Measurements from ENCODE around the gene ZC3HAV1. TPM values are rescaled to one million over a fixed set of nuclear protein-coding genes. Genes with fewer than 3 reads are reported as not detected.

ZC3HAV1 gene
- total RNA-seq, 2 experiments from 2014 or later, result 47.4 to 52.4 TPM

DNA sequence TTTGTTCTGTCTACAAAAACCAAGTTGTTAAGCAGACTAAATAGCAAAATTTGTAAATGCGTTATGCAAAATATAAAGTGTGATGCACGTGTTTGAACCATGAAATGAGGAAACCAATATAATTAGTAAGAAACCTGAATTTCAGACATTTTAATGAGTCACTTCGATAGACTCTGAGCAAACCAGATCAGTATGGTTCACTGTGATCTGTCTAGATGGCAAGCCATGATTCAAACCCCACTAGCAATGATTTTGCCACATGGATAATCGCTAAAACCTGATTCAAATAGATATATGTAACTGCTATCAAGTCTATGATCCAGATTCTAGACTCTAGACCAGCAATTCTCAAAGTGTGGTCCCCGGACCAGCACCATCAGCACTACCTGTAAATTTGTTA, 24.8 kb downstream of the ZC3HAV1 start:
- Histone ChIP-seq H3K79me2 (ENCODE audit: insufficient read depth, low read depth, low read length) (no peaks in the 10 kb centered on the region; the same call in 1 of the 2 replicates), H3K4me3 (ENCODE audit: low read depth, low read length, poor library complexity, severe bottlenecking) (no peak overlapping the region), H4K20me1 (ENCODE audit: insufficient read depth, low read length) (no peaks in the 10 kb centered on the region), H3K4me2 (ENCODE audit: low read length) (no peak overlapping the region), H2AFZ (ENCODE audit: low read length) (no peak overlapping the region), H3K9me2 (ENCODE audit: insufficient read depth, low read length) (no peaks in the 10 kb centered on the region), H3K9me3 (ENCODE audit: low read length) (peaks cover 20% of the 10 kb centered on the region; the same call in 1 of the 2 replicates), H3K27ac (ENCODE audit: low read depth, low read length, poor library complexity, severe bottlenecking) (no peak overlapping the region), H3K36me3 (ENCODE audit: insufficient read depth, low read length) (peaks cover 99% of the 10 kb centered on the region), H3K4me1 (ENCODE audit: insufficient read depth, low read length, poor library complexity, severe bottlenecking) (no peaks in the 10 kb centered on the region)
- ChIA-PET CTCF (ENCODE audit: unreplicated experiment) (interaction anchor here (1.5 kb wide), 1 partner anchor 9 kb away, joined by 8 read pairs; no protein-coding TSS in a partner anchor), POLR2A (interaction anchor here (1.7 kb wide), 1 partner anchor 10 kb away, joined by 7 read pairs; no protein-coding TSS in a partner anchor)
- no TSS peak for BruUV-seq (replicated peaks)
- TF ChIP-seq, protein P1, sequence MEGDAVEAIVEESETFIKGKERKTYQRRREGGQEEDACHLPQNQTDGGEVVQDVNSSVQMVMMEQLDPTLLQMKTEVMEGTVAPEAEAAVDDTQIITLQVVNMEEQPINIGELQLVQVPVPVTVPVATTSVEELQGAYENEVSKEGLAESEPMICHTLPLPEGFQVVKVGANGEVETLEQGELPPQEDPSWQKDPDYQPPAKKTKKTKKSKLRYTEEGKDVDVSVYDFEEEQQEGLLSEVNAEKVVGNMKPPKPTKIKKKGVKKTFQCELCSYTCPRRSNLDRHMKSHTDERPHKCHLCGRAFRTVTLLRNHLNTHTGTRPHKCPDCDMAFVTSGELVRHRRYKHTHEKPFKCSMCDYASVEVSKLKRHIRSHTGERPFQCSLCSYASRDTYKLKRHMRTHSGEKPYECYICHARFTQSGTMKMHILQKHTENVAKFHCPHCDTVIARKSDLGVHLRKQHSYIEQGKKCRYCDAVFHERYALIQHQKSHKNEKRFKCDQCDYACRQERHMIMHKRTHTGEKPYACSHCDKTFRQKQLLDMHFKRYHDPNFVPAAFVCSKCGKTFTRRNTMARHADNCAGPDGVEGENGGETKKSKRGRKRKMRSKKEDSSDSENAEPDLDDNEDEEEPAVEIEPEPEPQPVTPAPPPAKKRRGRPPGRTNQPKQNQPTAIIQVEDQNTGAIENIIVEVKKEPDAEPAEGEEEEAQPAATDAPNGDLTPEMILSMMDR (conservative IDR thresholded peaks at IDR 0.05; ENCODE audit: low read length), result no peak
- no peak for TF ChIP-seq EZH2phosphoT487 (IDR thresholded peaks at IDR 0.05; ENCODE audit: borderline replicate concordance, low read depth, low read length)
- no peak for DNase-seq (ENCODE audit: low spot score)
- intact Hi-C loops (cut with micrococcal nuclease; ENCODE audit: unreplicated experiment), result no loop called here

- intact Hi-C loops (cut with micrococcal nuclease; ENCODE audit: unreplicated experiment), result no loop called here
- H3K4me3 ChIP-seq (ENCODE audit: low read depth, low read length, poor library complexity, severe bottlenecking), result no peak overlapping the region
- no TSS peak for BruUV-seq (replicated peaks)
- no peaks in the 10 kb centered on the region for H3K4me1 ChIP-seq (ENCODE audit: insufficient read depth, low read length, poor library complexity, severe bottlenecking)
- ChIA-PET POLR2A (interaction anchor here (0.6 kb wide), 1 partner anchor 370 kb away, joined by 5 read pairs; no protein-coding TSS in a partner anchor), CTCF (ENCODE audit: unreplicated experiment) (no interaction called here)
- no peak overlapping the region for H3K4me2 ChIP-seq (ENCODE audit: low read length)
- H3K36me3 ChIP-seq (ENCODE audit: insufficient read depth, low read length), result peaks cover 99% of the 10 kb centered on the region
- H3K9me3 ChIP-seq (ENCODE audit: low read length), result peaks cover 2% of the 10 kb centered on the region; the same call in 1 of the 2 replicates
- no peaks in the 10 kb centered on the region; the same call in 1 of the 2 replicates for H3K79me2 ChIP-seq (ENCODE audit: insufficient read depth, low read depth, low read length)
- no peaks in the 10 kb centered on the region for H3K9me2 ChIP-seq (ENCODE audit: insufficient read depth, low read length)
- DNase-seq (ENCODE audit: low spot score), result no peak
- no peak overlapping the region for H3K27ac ChIP-seq (ENCODE audit: low read depth, low read length, poor library complexity, severe bottlenecking)
- TF ChIP-seq EZH2phosphoT487 (IDR thresholded peaks at IDR 0.05; ENCODE audit: borderline replicate concordance, low read depth, low read length), result no peak
- TF ChIP-seq, protein P1 (conservative IDR thresholded peaks at IDR 0.05; ENCODE audit: low read length), result no peak
- no peaks in the 10 kb centered on the region for H4K20me1 ChIP-seq (ENCODE audit: insufficient read depth, low read length)
- H2AFZ ChIP-seq (ENCODE audit: low read length), result no peak overlapping the region
Observed at GRCh38 chr7:139081584-139081983, 27.9 kb downstream of the ZC3HAV1 start.

- TF ChIP-seq EZH2phosphoT487 (IDR thresholded peaks at IDR 0.05; ENCODE audit: borderline replicate concordance, low read depth, low read length), result no peak
- TF ChIP-seq, protein P1 (conservative IDR thresholded peaks at IDR 0.05; ENCODE audit: low read length), result no peak
Observed at GRCh38 chr7:139080905-139081304, 28.6 kb downstream of the ZC3HAV1 start.

More at GRCh38 chr7:139080905-139081304, 28.6 kb downstream of the ZC3HAV1 start:
- no peaks in the 10 kb centered on the region for H4K20me1 ChIP-seq (ENCODE audit: insufficient read depth, low read length)
- no peak overlapping the region for H3K4me3 ChIP-seq (ENCODE audit: low read depth, low read length, poor library complexity, severe bottlenecking)
- H3K79me2 ChIP-seq (ENCODE audit: insufficient read depth, low read depth, low read length), result no peaks in the 10 kb centered on the region; the same call in 1 of the 2 replicates
- H2AFZ ChIP-seq (ENCODE audit: low read length), result no peak overlapping the region
- no peak for DNase-seq (ENCODE audit: low spot score)
- no peaks in the 10 kb centered on the region for H3K4me1 ChIP-seq (ENCODE audit: insufficient read depth, low read length, poor library complexity, severe bottlenecking)
- H3K9me2 ChIP-seq (ENCODE audit: insufficient read depth, low read length), result no peaks in the 10 kb centered on the region
- BruUV-seq (replicated peaks), result no TSS peak
- CTCF ChIA-PET (ENCODE audit: unreplicated experiment), result no interaction called here
- no peaks in the 10 kb centered on the region for H3K9me3 ChIP-seq (ENCODE audit: low read length)
- no peak overlapping the region for H3K27ac ChIP-seq (ENCODE audit: low read depth, low read length, poor library complexity, severe bottlenecking)
- POLR2A ChIA-PET, result interaction anchor here (0.6 to 1.2 kb wide), 2 partner anchors 14 to 371 kb away, joined by 5 to 10 read pairs; no protein-coding TSS in a partner anchor
- H3K36me3 ChIP-seq (ENCODE audit: insufficient read depth, low read length), result peaks cover 99% of the 10 kb centered on the region
- intact Hi-C loops (cut with micrococcal nuclease; ENCODE audit: unreplicated experiment), result no loop called here
- no peak overlapping the region for H3K4me2 ChIP-seq (ENCODE audit: low read length)

All from OCI-LY7 (cell line).